DMS114 treated with DMSO at 0.1 percent for 48 hours (cell line): ENCODE measurements around the gene HNRNPL.
"Not testable (repeated sequence)": the region's sequence is repeated elsewhere in the genome, so short reads cannot be mapped to it uniquely, and the experiment has no call there.

ENCODE experiments used
- DNase-seq: peaks from one replicate; lab custom pipeline; 2025; ENCODE audit not compliant: unreplicated experiment; lab: John Stamatoyannopoulos, UW

HNRNPL gene

GRCh38 chr19:38831142-38831605 lies 18.6 kb downstream of the HNRNPL start:
- DNase-seq, result no peak

GRCh38 chr19:38830039-38830733 lies 19.6 kb downstream of the HNRNPL start:
- no peak for DNase-seq

GRCh38 chr19:38829203-38829602 lies 20.6 kb downstream of the HNRNPL start:
- not testable (repeated sequence) for DNase-seq

GRCh38 chr19:38826856-38827551 lies 22.8 kb downstream of the HNRNPL start:
- no peak for DNase-seq

- not testable (repeated sequence) for DNase-seq
Observed at GRCh38 chr19:38825936-38826335, 23.9 kb downstream of the HNRNPL start.

- not testable (repeated sequence) for DNase-seq
Observed at GRCh38 chr19:38821230-38821825, 28.5 kb downstream of the HNRNPL start.

GRCh38 chr19:38819231-38819920 lies 30.4 kb downstream of the HNRNPL start:
- DNase-seq, result no peak

- no peak for DNase-seq
Observed at GRCh38 chr19:38817081-38817480, 32.7 kb downstream of the HNRNPL start.

GRCh38 chr19:38816131-38816750 lies 33.5 kb downstream of the HNRNPL start:
- no peak for DNase-seq

- DNase-seq, result no peak
Observed at GRCh38 chr19:38815059-38816001, 34.5 kb downstream of the HNRNPL start.

GRCh38 chr19:38813932-38814331 lies 35.9 kb downstream of the HNRNPL start:
- DNase-seq, result not testable (repeated sequence)

GRCh38 chr19:38813323-38813722 lies 36.5 kb downstream of the HNRNPL start:
- no peak for DNase-seq

GRCh38 chr19:38812841-38813320 lies 36.9 kb downstream of the HNRNPL start, which contains the start of gene LGALS4:
Gene LGALS4 (minus strand): TSS chr19:38812945. CDS start chr19:38812886, 59 bp downstream.
- no peak for DNase-seq

- no peak for DNase-seq
Observed at GRCh38 chr19:38812009-38812840, 37.6 kb downstream of the HNRNPL start.

GRCh38 chr19:38809592-38810252 lies 40.1 kb downstream of the HNRNPL start:
- DNase-seq, result no peak

GRCh38 chr19:38808741-38809140 lies 41.0 kb downstream of the HNRNPL start:
- DNase-seq, result no peak

GRCh38 chr19:38807374-38808098 lies 42.2 kb downstream of the HNRNPL start:
- not testable (repeated sequence) for DNase-seq

GRCh38 chr19:38806371-38806770 lies 43.4 kb downstream of the HNRNPL start:
- DNase-seq, result no peak
